Neutrophil (primary cell): ENCODE data around the gene CAMP.

Experiments used
- H3K27ac ChIP-seq: fragments of 200-600 bp; sonication (generic); 2 replicates; pipeline ENCODE4 v1.5.1; 2016; ENCODE audit warnings: mild to moderate bottlenecking, moderate library complexity
- H3K27me3 ChIP-seq: fragments of 200-600 bp; sonication (generic); 2 replicates; pipeline ENCODE4 v1.6.0; 2016; ENCODE audit warnings: mild to moderate bottlenecking
- H3K36me3 ChIP-seq: fragments of 200-600 bp; sonication (generic); 2 replicates; pipeline ENCODE4 v1.5.1; 2017
- H3K4me1 ChIP-seq, 2 experiments: fragments of 200-600 bp in 1 of 2; sonication (generic) in 1 of 2; 1 replicate in 1 of 2; 2 replicates in 1 of 2; pipeline versions ENCODE4 v1.5.1 to v1.6.1; 2013 to 2016; ENCODE audit warnings: low read depth in 1 of 2, low read length in 1 of 2, mild to moderate bottlenecking in 1 of 2, moderate library complexity in 1 of 2; ENCODE audit not compliant: control insufficient read depth in 1 of 2, insufficient read depth in 1 of 2
- H3K4me3 ChIP-seq, 2 experiments: fragments of 200-600 bp in 1 of 2; sonication (generic) in 1 of 2; 1 replicate in 1 of 2; 2 replicates in 1 of 2; pipeline ENCODE4 v1.5.1; 2013 to 2016; ENCODE audit warnings: low read depth in 1 of 2, low read length in 1 of 2, mild to moderate bottlenecking in 1 of 2, moderate library complexity in 1 of 2
- H3K9me3 ChIP-seq: fragments of 200-600 bp; sonication (generic); 2 replicates; pipeline ENCODE4 v1.5.1; 2016
- CTCF ChIP-seq: fragments of 200-600 bp; sonication (generic); IDR thresholded peaks from 2 replicates; pipeline ENCODE4 v1.5.1; 2016; ENCODE audit warnings: antibody characterized with exemption

Gene CAMP

GRCh38 chr3:48245136-48245535 is 21.8 kb downstream of the CAMP start:
- H3K9me3 ChIP-seq = no peaks in the 10 kb centered on the region
- no peak for TF ChIP-seq CTCF
- H3K27me3 ChIP-seq = no peaks in the 10 kb centered on the region
- peaks cover 23 to 27% of the 10 kb centered on the region in 2 experiments for H3K4me1 ChIP-seq
- no peak overlapping the region for H3K27ac ChIP-seq
- H3K4me3 ChIP-seq = no peak overlapping the region
- H3K36me3 ChIP-seq = peaks cover 4% of the 10 kb centered on the region

- Histone ChIP-seq H3K4me1 (peaks cover under 1 to 5% of the 10 kb centered on the region in 2 experiments), H3K9me3 (no peaks in the 10 kb centered on the region), H3K27ac (peak overlapping the region; percentile 79), H3K27me3 (no peaks in the 10 kb centered on the region), H3K4me3 (no peak overlapping the region), H3K36me3 (peaks cover 14% of the 10 kb centered on the region)
- TF ChIP-seq CTCF = no peak
Observed at GRCh38 chr3:48247401-48247811, 24.1 kb downstream of the CAMP start.

- Histone ChIP-seq H3K4me3 (no peak overlapping the region), H3K9me3 (no peaks in the 10 kb centered on the region), H3K27ac (peak overlapping the region; percentile 79), H3K27me3 (no peaks in the 10 kb centered on the region), H3K36me3 (peaks cover 14% of the 10 kb centered on the region), H3K4me1 (peaks cover 0 to 5% of the 10 kb centered on the region in 2 experiments)
- TF ChIP-seq CTCF = no peak
Observed at GRCh38 chr3:48248095-48248850, 25.0 kb downstream of the CAMP start.

DNA sequence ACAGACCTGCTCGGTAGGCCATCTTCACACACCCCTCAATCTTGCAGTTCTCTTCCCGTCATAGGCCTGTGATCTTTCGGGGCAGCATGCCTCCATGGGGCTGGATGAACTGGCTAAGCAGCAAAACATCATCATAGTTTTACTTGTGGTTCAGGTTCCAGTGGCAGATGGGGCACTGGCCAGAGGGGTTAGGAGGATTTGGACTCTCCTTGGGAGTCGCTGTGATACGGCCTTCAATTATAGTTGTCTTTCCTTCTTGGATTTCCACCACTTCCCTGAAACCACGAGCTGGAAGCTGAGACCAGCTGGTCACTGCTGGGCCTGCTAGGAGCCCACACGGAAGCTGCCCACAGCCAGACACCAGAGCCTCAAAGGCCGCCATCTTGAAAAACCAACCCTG is 33.3 kb downstream of the CAMP start:
- TF ChIP-seq CTCF = no peak
- Histone ChIP-seq H3K9me3 (no peaks in the 10 kb centered on the region), H3K4me3 (no peak overlapping the region), H3K4me1 (no peaks in the 10 kb centered on the region), H3K27me3 (no peaks in the 10 kb centered on the region), H3K27ac (no peak overlapping the region), H3K36me3 (peaks cover 15% of the 10 kb centered on the region)

- no peaks in the 10 kb centered on the region for H3K9me3 ChIP-seq
- H3K36me3 ChIP-seq = peaks cover 24% of the 10 kb centered on the region
- no peak overlapping the region for H3K27ac ChIP-seq
- no peak for TF ChIP-seq CTCF
- H3K4me3 ChIP-seq = no peak overlapping the region
- H3K27me3 ChIP-seq = no peaks in the 10 kb centered on the region
- H3K4me1 ChIP-seq = no peaks in the 10 kb centered on the region
Observed at GRCh38 chr3:48258530-48258929, 35.2 kb downstream of the CAMP start.
